Tibial artery (tissue), 4 donors: ENCODE data around the gene WIPF3.

Experiments used
- DNase-seq, 2 donors: peaks; one replicate each; pipeline ENCODE4 v3.0.0-alpha.2; 2019
- H3K27ac ChIP-seq, 2 donors: fragments of 200-600 bp; sonication (generic) in 1 of 2; 1 replicate in 1 of 2; 2 replicates in 1 of 2; pipeline ENCODE4 v1.5.1; 2018 to 2019; ENCODE audit warnings: mild to moderate bottlenecking in 1 of 2
- H3K27me3 ChIP-seq, 2 donors: fragments of 200-600 bp; sonication (generic) in 1 of 2; one replicate each; pipeline versions ENCODE4 v1.5.1 to v1.6.0; 2016 to 2019
- H3K36me3 ChIP-seq, 3 donors: fragments of 200-600 bp; sonication (generic) in 2 of 3; one replicate each; pipeline ENCODE4 v1.5.1; 2016 to 2019; ENCODE audit warnings: mild to moderate bottlenecking in 2 of 3
- H3K4me1 ChIP-seq, 4 donors: fragments of 200-600 bp; sonication (generic) in 2 of 4; 1 replicate in 3 of 4; 2 replicates in 1 of 4; pipeline ENCODE4 v1.5.1; 2016 to 2019
- H3K4me3 ChIP-seq, 2 donors: fragments of 200-600 bp; sonication (generic) in 1 of 2; 1 replicate in 1 of 2; 2 replicates in 1 of 2; pipeline ENCODE4 v1.5.1; 2018 to 2019; ENCODE audit warnings: mild to moderate bottlenecking in 2 of 2
- H3K9me3 ChIP-seq, 3 donors: fragments of 200-600 bp; sonication (generic) in 1 of 3; one replicate each; pipeline ENCODE4 v1.5.1; 2016 to 2019
- CTCF ChIP-seq, 2 experiments: fragments of 200-600 bp in 1 of 2; fragments of 450-650 bp in 1 of 2; IDR thresholded peaks; one replicate each; pipeline ENCODE4 v1.5.1; 2017 to 2019; ENCODE audit warnings: antibody characterized with exemption in 2 of 2, mild to moderate bottlenecking in 1 of 2, moderate library complexity in 1 of 2
- intact Hi-C: fragments of 100-400 bp; cut with DNase I; formaldehyde crosslinking; loops from one replicate; pipeline ENCODE4 v1.15.0; 2023; ENCODE audit warnings: low total_unique reads

WIPF3 gene

GRCh38 chr7:29860186-29860585, 53.9 kb downstream of the WIPF3 start:
- Histone ChIP-seq H3K36me3 (no peaks in the 10 kb centered on the region), H3K27me3 (no peaks in the 10 kb centered on the region), H3K4me1 (peaks cover 0 to 33% (median 9%) of the 10 kb centered on the region in 4 donors), H3K27ac (no peak overlapping the region), H3K4me3 (no peak overlapping the region), H3K9me3 (no peaks in the 10 kb centered on the region)
- intact Hi-C loops: no loop called here
- no peak for DNase-seq
- TF ChIP-seq CTCF (IDR thresholded peaks at IDR 0.05): no peak

- Histone ChIP-seq H3K4me3 (no peak overlapping the region), H3K4me1 (peaks cover 0 to 50% (median 26%) of the 10 kb centered on the region in 4 donors), H3K27ac (no peak overlapping the region), H3K27me3 (no peaks in the 10 kb centered on the region), H3K9me3 (no peaks in the 10 kb centered on the region), H3K36me3 (no peaks in the 10 kb centered on the region)
- intact Hi-C loops: no loop called here
- no peak for DNase-seq
- no peak for TF ChIP-seq CTCF (IDR thresholded peaks at IDR 0.05)
Observed at GRCh38 chr7:29861884-29862283, 55.6 kb downstream of the WIPF3 start.

- no peak for DNase-seq
- intact Hi-C loops: no loop called here
- Histone ChIP-seq H3K27me3 (no peaks in the 10 kb centered on the region), H3K27ac (peak overlapping the region; percentile 59 to 69), H3K36me3 (no peaks in the 10 kb centered on the region), H3K9me3 (no peaks in the 10 kb centered on the region), H3K4me3 (no peak overlapping the region), H3K4me1 (peaks cover 0 to 37% (median 27%) of the 10 kb centered on the region in 4 donors)
- no peak for TF ChIP-seq CTCF (IDR thresholded peaks at IDR 0.05)
Observed at GRCh38 chr7:29864656-29865055, 58.3 kb downstream of the WIPF3 start.

GRCh38 chr7:29865526-29865925, 59.2 kb downstream of the WIPF3 start:
- Histone ChIP-seq H3K9me3 (no peaks in the 10 kb centered on the region), H3K27me3 (no peaks in the 10 kb centered on the region), H3K27ac (peak overlapping the region; percentile 59 to 69), H3K4me3 (no peak overlapping the region), H3K36me3 (no peaks in the 10 kb centered on the region), H3K4me1 (peaks cover 0 to 29% (median 26%) of the 10 kb centered on the region in 4 donors)
- TF ChIP-seq CTCF (IDR thresholded peaks at IDR 0.05): no peak
- DNase-seq: peak; percentile 39 to 72
- intact Hi-C loops: no loop called here

- Histone ChIP-seq H3K27me3 (no peaks in the 10 kb centered on the region), H3K4me1 (peaks cover 0 to 29% (median 26%) of the 10 kb centered on the region in 4 donors), H3K36me3 (no peaks in the 10 kb centered on the region), H3K9me3 (no peaks in the 10 kb centered on the region), H3K27ac (peak overlapping the region; percentile 59 to 69), H3K4me3 (peak overlapping the region in 1 of 2 donors; percentile 7)
- intact Hi-C loops: no loop called here
- peak; percentile 76 to 86 for DNase-seq
- no peak for TF ChIP-seq CTCF (IDR thresholded peaks at IDR 0.05)
Observed at GRCh38 chr7:29866490-29866930, 60.2 kb downstream of the WIPF3 start.
